Activated CD4-positive, CD25-positive, alpha-beta regulatory T cell treated with anti-CD3 and anti-CD28 coated beads, Interleukin-2, amount 50 U/mL, for 72 hours (primary cell): ENCODE measurements around the gene NCOR2.

Source experiments
- DNase-seq: peaks from one replicate; pipeline ENCODE4 v3.0.0; 2021

NCOR2 gene

GRCh38 chr12:124524231-124524925 is 43.0 kb downstream of the NCOR2 start:
- DNase-seq = no peak

GRCh38 chr12:124523071-124523470 is 44.3 kb downstream of the NCOR2 start:
- no peak for DNase-seq

GRCh38 chr12:124520907-124521306 is 46.5 kb downstream of the NCOR2 start:
- no peak for DNase-seq

GRCh38 chr12:124520265-124520701 is 47.1 kb downstream of the NCOR2 start:
- no peak for DNase-seq

- DNase-seq = no peak
Measured at GRCh38 chr12:124519746-124520145, 47.7 kb downstream of the NCOR2 start.

GRCh38 chr12:124518051-124518932 is 49.1 kb downstream of the NCOR2 start:
- no peak for DNase-seq
